HEK293 (cell line): ENCODE data around the gene MED29.
A peak's percentile ranks its signal among the peaks of the same experiment; 100 is the strongest.

Experiments used
- CTCF ChIA-PET: fragments of 350-600 bp; formaldehyde crosslinking; extraction: SDS; loops from one replicate; lab custom pipeline; 2021; ENCODE audit warnings: antibody characterized with exemption; lab: Yijun Ruan, JAX
- POLR2A ChIA-PET: fragments of 300-600 bp; formaldehyde crosslinking; extraction: SDS; loops from one replicate; lab custom pipeline; 2020; ENCODE audit warnings: antibody characterized with exemption, inconsistent platforms; lab: Yijun Ruan, JAX
- H3K27ac ChIP-seq: fragments of 200-500 bp; sonication (Bioruptor generic); 2 replicates; pipeline ENCODE4 v1.5.1; 2014; ENCODE audit warnings: low read depth, low read length, control low read depth, inconsistent platforms; ENCODE audit errors: extremely low read depth
- H3K36me3 ChIP-seq, 2 experiments: fragments of 200-500 bp in 1 of 2; sonication (Bioruptor generic) in 1 of 2; 1 replicate in 1 of 2; 2 replicates in 1 of 2; pipeline ENCODE4 v1.5.1; 2014 to 2017; ENCODE audit warnings: inconsistent platforms in 2 of 2, low read length in 2 of 2; ENCODE audit not compliant: control insufficient read depth in 2 of 2, insufficient read depth in 1 of 2
- H3K4me1 ChIP-seq: fragments of 200-500 bp; sonication (Bioruptor generic); 2 replicates; pipeline ENCODE4 v1.5.1; 2014; ENCODE audit warnings: mild to moderate bottlenecking, low read length, inconsistent platforms; ENCODE audit not compliant: control insufficient read depth, insufficient read depth
- H3K4me3 ChIP-seq: 2 replicates; pipeline ENCODE4 v1.5.1; 2011; ENCODE audit warnings: low read depth, mild to moderate bottlenecking, control low read depth, low read length, moderate library complexity
- H3K9me3 ChIP-seq: fragments of 200-500 bp; sonication (Bioruptor generic); 2 replicates; pipeline ENCODE4 v1.5.1; 2014; ENCODE audit warnings: low read depth, low read length, inconsistent platforms; ENCODE audit not compliant: control insufficient read depth, insufficient read depth
- BCL11A ChIP-seq: fragments of 450-650 bp; formaldehyde crosslinking; IDR thresholded peaks from 2 replicates; pipeline ENCODE4 v1.5.1; 2016; ENCODE audit warnings: low read depth, missing biosample characterization, missing genetic modification characterization
- BCL6B ChIP-seq: fragments of 450-650 bp; formaldehyde crosslinking; IDR thresholded peaks from 2 replicates; pipeline ENCODE4 v1.5.1; 2017; ENCODE audit warnings: missing biosample characterization, missing genetic modification characterization
- GFI1B ChIP-seq: fragments of 450-650 bp; formaldehyde crosslinking; IDR thresholded peaks from 2 replicates; pipeline ENCODE4 v1.5.1; 2016; ENCODE audit warnings: missing biosample characterization, missing genetic modification characterization
- HOXA7 ChIP-seq: sonication (generic); formaldehyde crosslinking; IDR thresholded peaks from 2 replicates; pipeline ENCODE4 v1.8.1; 2022; ENCODE audit warnings: missing genetic modification reagents, borderline replicate concordance
- IKZF3 ChIP-seq: fragments of 450-650 bp; IDR thresholded peaks from 2 replicates; pipeline ENCODE4 v1.5.0; 2018; ENCODE audit warnings: missing biosample characterization, mild to moderate bottlenecking, missing genetic modification characterization, moderate library complexity
- PRDM1 ChIP-seq: fragments of 450-650 bp; formaldehyde crosslinking; IDR thresholded peaks from 2 replicates; pipeline ENCODE4; 2016; ENCODE audit warnings: missing biosample characterization, missing genetic modification characterization
- REPIN1 ChIP-seq: fragments of 450-650 bp; formaldehyde crosslinking; IDR thresholded peaks from 2 replicates; pipeline ENCODE4 v1.5.1; 2017; ENCODE audit warnings: missing biosample characterization, missing genetic modification characterization, low read depth
- SP2 ChIP-seq: fragments of 450-650 bp; formaldehyde crosslinking; IDR thresholded peaks from 2 replicates; pipeline ENCODE4 v1.5.1; 2016; ENCODE audit warnings: missing biosample characterization, missing genetic modification characterization
- ZBTB17 ChIP-seq: fragments of 450-650 bp; formaldehyde crosslinking; IDR thresholded peaks from 2 replicates; pipeline ENCODE4 v1.5.1; 2016; ENCODE audit warnings: missing biosample characterization, missing genetic modification characterization
- ZNF121 ChIP-seq: fragments of 450-650 bp; formaldehyde crosslinking; IDR thresholded peaks from 2 replicates; pipeline ENCODE4 v1.5.1; 2016; ENCODE audit warnings: missing biosample characterization, missing genetic modification characterization
- ZNF184 ChIP-seq: fragments of 450-650 bp; IDR thresholded peaks from 2 replicates; pipeline ENCODE4 v1.5.1; 2018; ENCODE audit warnings: missing biosample characterization, mild to moderate bottlenecking, missing genetic modification characterization
- ZNF24 ChIP-seq: fragments of 450-650 bp; formaldehyde crosslinking; IDR thresholded peaks from 2 replicates; pipeline ENCODE4 v1.5.1; 2016; ENCODE audit warnings: missing biosample characterization, missing genetic modification characterization
- ZNF248 ChIP-seq: fragments of 450-650 bp; formaldehyde crosslinking; IDR thresholded peaks from 2 replicates; pipeline ENCODE4 v1.5.1; 2017; ENCODE audit warnings: missing biosample characterization, missing genetic modification characterization
- ZNF335 ChIP-seq: fragments of 450-650 bp; formaldehyde crosslinking; conservative IDR thresholded peaks from 2 replicates; pipeline ENCODE4 v1.5.1; 2016; ENCODE audit warnings: missing biosample characterization, missing genetic modification characterization
- ZNF362 ChIP-seq: fragments of 450-650 bp; formaldehyde crosslinking; IDR thresholded peaks from 2 replicates; pipeline ENCODE4 v1.5.1; 2016; ENCODE audit warnings: missing biosample characterization, missing genetic modification characterization
- ZNF394 ChIP-seq: fragments of 450-650 bp; formaldehyde crosslinking; IDR thresholded peaks from 2 replicates; pipeline ENCODE4 v1.5.1; 2016; ENCODE audit warnings: missing biosample characterization, missing genetic modification characterization, mild to moderate bottlenecking, moderate library complexity, borderline replicate concordance
- ZNF558 ChIP-seq: fragments of 450-650 bp; formaldehyde crosslinking; IDR thresholded peaks from 2 replicates; pipeline ENCODE4 v1.5.1; 2016; ENCODE audit warnings: missing biosample characterization, missing genetic modification characterization
- ZNF585B ChIP-seq: fragments of 450-650 bp; formaldehyde crosslinking; IDR thresholded peaks from 2 replicates; pipeline ENCODE4 v1.5.1; 2016; ENCODE audit warnings: missing biosample characterization, missing genetic modification characterization
- ZNF623 ChIP-seq: fragments of 450-650 bp; formaldehyde crosslinking; IDR thresholded peaks from 2 replicates; pipeline ENCODE4 v1.5.1; 2016; ENCODE audit warnings: missing biosample characterization, missing genetic modification characterization
- ZNF629 ChIP-seq: fragments of 450-650 bp; formaldehyde crosslinking; IDR thresholded peaks from 2 replicates; pipeline ENCODE4 v1.5.1; 2017; ENCODE audit warnings: missing biosample characterization, missing genetic modification characterization
- ZNF660 ChIP-seq: fragments of 450-650 bp; IDR thresholded peaks from 2 replicates; pipeline ENCODE4 v1.5.1; 2018; ENCODE audit warnings: missing biosample characterization, mild to moderate bottlenecking, missing genetic modification characterization
- ZNF76 ChIP-seq: fragments of 450-650 bp; formaldehyde crosslinking; IDR thresholded peaks from 2 replicates; pipeline ENCODE4; 2016; ENCODE audit warnings: low read depth, missing biosample characterization, missing genetic modification characterization, borderline replicate concordance
- ZNF776 ChIP-seq: fragments of 450-650 bp; formaldehyde crosslinking; IDR thresholded peaks from 2 replicates; pipeline ENCODE4 v1.5.0; 2017; ENCODE audit warnings: missing biosample characterization, missing genetic modification characterization, borderline replicate concordance
- ZNF791 ChIP-seq: fragments of 450-650 bp; formaldehyde crosslinking; IDR thresholded peaks from 2 replicates; pipeline ENCODE4 v1.5.1; 2016; ENCODE audit warnings: missing biosample characterization, missing genetic modification characterization
- ZNF837 ChIP-seq: fragments of 450-650 bp; formaldehyde crosslinking; IDR thresholded peaks from 2 replicates; pipeline ENCODE4 v1.5.1; 2016; ENCODE audit warnings: missing biosample characterization, missing genetic modification characterization
- ZSCAN23 ChIP-seq: fragments of 450-650 bp; formaldehyde crosslinking; IDR thresholded peaks from 2 replicates; pipeline ENCODE4 v1.5.1; 2016; ENCODE audit warnings: missing biosample characterization, missing genetic modification characterization
- TF ChIP-seq, protein P1 (sequence below): fragments of 450-650 bp; formaldehyde crosslinking; IDR thresholded peaks from 2 replicates; pipeline ENCODE4 v1.5.1; 2016; ENCODE audit warnings: missing biosample characterization, missing genetic modification characterization
- TF ChIP-seq, protein P2 (sequence below): fragments of 450-650 bp; formaldehyde crosslinking; optimal IDR thresholded peaks from 2 replicates; pipeline ENCODE3; 2016; ENCODE audit warnings: missing biosample characterization, mild to moderate bottlenecking, missing genetic modification characterization
- TF ChIP-seq, protein P3 (sequence below): fragments of 450-650 bp; IDR thresholded peaks from 2 replicates; pipeline ENCODE4 v1.5.1; 2018; ENCODE audit warnings: missing biosample characterization, mild to moderate bottlenecking, missing genetic modification characterization

MED29 gene

DNA sequence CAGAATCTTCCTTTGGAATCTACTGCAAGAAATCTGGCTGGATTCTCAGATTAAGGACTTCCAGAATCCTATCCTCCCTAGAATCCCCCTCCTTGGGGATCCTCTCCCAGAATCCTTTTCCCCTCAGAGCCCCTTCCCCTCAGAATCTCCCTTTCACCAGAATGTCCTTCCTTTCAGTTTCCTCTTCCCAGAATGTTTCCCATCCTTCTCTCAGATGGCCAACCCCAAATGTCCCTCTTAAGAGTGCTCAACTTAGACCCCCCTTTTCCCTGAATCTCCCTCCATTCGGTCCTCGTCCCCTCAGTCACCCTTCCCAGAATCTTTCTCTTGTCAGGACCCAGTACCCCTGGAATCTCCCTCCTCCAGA is 45.2 kb downstream of the MED29 start (continued):
- TF ChIP-seq REPIN1 (tag by site-specific recombination) (peak; percentile 45; the same call in 1 of the 2 replicates), SP2 (tag by site-specific recombination) (no peak), ZNF776 (no peak), ZNF791 (tag by site-specific recombination) (no peak), BCL6B (tag by site-specific recombination) (no peak), IKZF3 (tag by site-specific recombination) (no peak; the same call in 1 of the 2 replicates), ZNF76 (no peak; the same call in 1 of the 2 replicates), HOXA7 (CRISPR knock-in tag) (no peak)
- TF ChIP-seq, protein P1, sequence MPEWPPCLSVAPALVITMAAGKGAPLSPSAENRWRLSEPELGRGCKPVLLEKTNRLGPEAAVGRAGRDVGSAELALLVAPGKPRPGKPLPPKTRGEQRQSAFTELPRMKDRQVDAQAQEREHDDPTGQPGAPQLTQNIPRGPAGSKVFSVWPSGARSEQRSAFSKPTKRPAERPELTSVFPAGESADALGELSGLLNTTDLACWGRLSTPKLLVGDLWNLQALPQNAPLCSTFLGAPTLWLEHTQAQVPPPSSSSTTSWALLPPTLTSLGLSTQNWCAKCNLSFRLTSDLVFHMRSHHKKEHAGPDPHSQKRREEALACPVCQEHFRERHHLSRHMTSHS (tag by site-specific recombination): no peak

DNA sequence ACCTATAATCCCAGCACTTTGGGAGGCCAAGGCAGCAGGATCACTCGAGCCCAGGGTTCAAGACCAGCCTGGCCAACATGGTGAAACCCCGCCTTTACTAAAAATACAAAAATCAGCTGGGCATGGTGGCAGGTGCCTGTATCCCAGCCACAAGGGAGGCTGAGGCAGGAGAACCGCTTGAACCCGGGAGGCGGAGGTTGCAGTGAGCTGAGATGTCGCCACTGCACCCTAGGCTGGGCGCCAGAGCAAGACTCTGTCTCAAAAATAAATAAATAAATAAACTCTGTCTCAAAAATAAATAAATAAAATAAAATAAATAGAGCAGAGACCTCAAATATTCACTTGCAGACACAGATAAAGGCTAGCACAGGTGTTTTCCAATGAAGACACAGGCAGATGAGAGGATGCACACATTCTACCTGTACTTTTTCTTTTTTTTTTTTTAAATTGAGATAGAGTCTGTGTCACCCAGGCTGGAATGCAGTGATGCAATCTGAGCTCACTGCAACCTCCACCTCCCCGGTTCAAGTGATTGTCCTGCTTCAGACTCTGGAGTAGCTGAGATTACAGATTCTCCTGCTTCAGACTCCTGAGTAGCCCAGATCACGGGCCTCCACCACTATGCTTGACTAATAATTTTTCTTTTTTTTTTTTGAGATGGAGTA is 47.2 kb downstream of the MED29 start:
- CTCF ChIA-PET: interaction anchor here (0.6 to 5.8 kb wide), 13 partner anchors 24 to 505 kb away, joined by 3 to 111 read pairs (median 4); partner anchors contain the start of genes EID2 and EID2B
- H3K4me1 ChIP-seq: peaks cover 20% of the 10 kb centered on the region
- peak overlapping the region; percentile 19; the same call in 1 of the 2 replicates for H3K27ac ChIP-seq
- H3K4me3 ChIP-seq: no peak overlapping the region
- H3K9me3 ChIP-seq: no peaks in the 10 kb centered on the region; the same call in 1 of the 2 replicates
- H3K36me3 ChIP-seq: peaks cover 17 to 20% of the 10 kb centered on the region in 2 experiments
- POLR2A ChIA-PET: interaction anchor here (0.6 to 2.4 kb wide), 3 partner anchors 10 to 80 kb away, joined by 3 to 13 read pairs (median 5); partner anchors contain the start of gene TIMM50
- TF ChIP-seq, protein P2, sequence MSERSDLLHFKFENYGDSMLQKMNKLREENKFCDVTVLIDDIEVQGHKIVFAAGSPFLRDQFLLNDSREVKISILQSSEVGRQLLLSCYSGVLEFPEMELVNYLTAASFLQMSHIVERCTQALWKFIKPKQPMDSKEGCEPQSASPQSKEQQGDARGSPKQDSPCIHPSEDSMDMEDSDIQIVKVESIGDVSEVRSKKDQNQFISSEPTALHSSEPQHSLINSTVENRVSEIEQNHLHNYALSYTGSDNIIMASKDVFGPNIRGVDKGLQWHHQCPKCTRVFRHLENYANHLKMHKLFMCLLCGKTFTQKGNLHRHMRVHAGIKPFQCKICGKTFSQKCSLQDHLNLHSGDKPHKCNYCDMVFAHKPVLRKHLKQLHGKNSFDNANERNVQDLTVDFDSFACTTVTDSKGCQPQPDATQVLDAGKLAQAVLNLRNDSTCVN (tag by site-specific recombination): peak; percentile 14
- TF ChIP-seq ZNF585B (tag by site-specific recombination) (no peak), ZNF335 (tag by site-specific recombination) (peak; percentile 82), ZNF558 (tag by site-specific recombination) (no peak), ZNF248 (0 out of 2 replicates have a peak, but pooled peaks have one; percentile 12), PRDM1 (tag by site-specific recombination) (peak; percentile 59; the same call in 1 of the 2 replicates), ZNF837 (tag by site-specific recombination) (no peak), ZNF121 (tag by site-specific recombination) (peak; percentile 61; the same call in 1 of the 2 replicates), ZNF184 (0 out of 2 replicates have a peak, but pooled peaks have one; percentile 49), ZSCAN23 (peak; percentile 38; the same call in 1 of the 2 replicates), ZNF629 (tag by site-specific recombination) (peak; percentile 57; the same call in 1 of the 2 replicates), BCL11A (tag by site-specific recombination) (0 out of 2 replicates have a peak, but pooled peaks have one; percentile 19), ZNF623 (tag by site-specific recombination) (0 out of 2 replicates have a peak, but pooled peaks have one; percentile 6), ZNF24 (tag by site-specific recombination) (0 out of 2 replicates have a peak, but pooled peaks have one; percentile 49), ZNF394 (tag by site-specific recombination) (peak; percentile 98), ZNF660 (tag by site-specific recombination) (0 out of 2 replicates have a peak, but pooled peaks have one; percentile 55), ZNF362 (peak; percentile 90), ZBTB17 (tag by site-specific recombination) (peak; percentile 84), GFI1B (tag by site-specific recombination) (0 out of 2 replicates have a peak, but pooled peaks have one; percentile 50)
- TF ChIP-seq, protein P3, sequence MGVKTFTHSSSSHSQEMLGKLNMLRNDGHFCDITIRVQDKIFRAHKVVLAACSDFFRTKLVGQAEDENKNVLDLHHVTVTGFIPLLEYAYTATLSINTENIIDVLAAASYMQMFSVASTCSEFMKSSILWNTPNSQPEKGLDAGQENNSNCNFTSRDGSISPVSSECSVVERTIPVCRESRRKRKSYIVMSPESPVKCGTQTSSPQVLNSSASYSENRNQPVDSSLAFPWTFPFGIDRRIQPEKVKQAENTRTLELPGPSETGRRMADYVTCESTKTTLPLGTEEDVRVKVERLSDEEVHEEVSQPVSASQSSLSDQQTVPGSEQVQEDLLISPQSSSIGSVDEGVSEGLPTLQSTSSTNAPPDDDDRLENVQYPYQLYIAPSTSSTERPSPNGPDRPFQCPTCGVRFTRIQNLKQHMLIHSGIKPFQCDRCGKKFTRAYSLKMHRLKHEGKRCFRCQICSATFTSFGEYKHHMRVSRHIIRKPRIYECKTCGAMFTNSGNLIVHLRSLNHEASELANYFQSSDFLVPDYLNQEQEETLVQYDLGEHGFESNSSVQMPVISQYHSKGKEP: 0 out of 2 replicates have a peak, but pooled peaks have one; percentile 36
